Measurements from ENCODE around the gene ILDR2.

Gene ILDR2

GRCh38 chr1:166869318-166870099, 105.8 kb downstream of the ILDR2 start:
- peaks cover 24% of the 10 kb centered on the region for H3K36me3 ChIP-seq (ENCODE audit: low read depth)
- no peak overlapping the region for H3K4me3 ChIP-seq (ENCODE audit: severe bottlenecking)
- TF ChIP-seq CTCF (IDR thresholded peaks at IDR 0.05; ENCODE audit: poor library complexity, severe bottlenecking) = no peak
- DNase-seq (ENCODE audit: low spot score) (no peak), ATAC-seq (ENCODE audit: low read depth) (no peak)
- H3K9me3 ChIP-seq (ENCODE audit: severe bottlenecking) = no peaks in the 10 kb centered on the region
- no peak overlapping the region for H3K27ac ChIP-seq (ENCODE audit: poor library complexity, severe bottlenecking)
- peaks cover under 1% of the 10 kb centered on the region for H3K4me1 ChIP-seq (ENCODE audit: insufficient read depth, poor library complexity, severe bottlenecking)
- no peaks in the 10 kb centered on the region for H3K27me3 ChIP-seq (ENCODE audit: insufficient read depth, poor library complexity, severe bottlenecking)

- no peak for ATAC-seq (ENCODE audit: low read depth)
- Histone ChIP-seq H3K27me3 (ENCODE audit: insufficient read depth, poor library complexity, severe bottlenecking) (no peaks in the 10 kb centered on the region), H3K36me3 (ENCODE audit: low read depth) (peaks cover 32% of the 10 kb centered on the region), H3K4me1 (ENCODE audit: insufficient read depth, poor library complexity, severe bottlenecking) (no peaks in the 10 kb centered on the region), H3K27ac (ENCODE audit: poor library complexity, severe bottlenecking) (no peak overlapping the region), H3K4me3 (ENCODE audit: severe bottlenecking) (no peak overlapping the region), H3K9me3 (ENCODE audit: severe bottlenecking) (no peaks in the 10 kb centered on the region)
- no peak for TF ChIP-seq CTCF (IDR thresholded peaks at IDR 0.05; ENCODE audit: poor library complexity, severe bottlenecking)
- DNase-seq (ENCODE audit: low spot score) = no peak
These were observed 106.7 kb downstream of the ILDR2 start for GRCh38 chr1:166868639-166869038.

- Histone ChIP-seq H3K27me3 (ENCODE audit: insufficient read depth, poor library complexity, severe bottlenecking) (no peaks in the 10 kb centered on the region), H3K4me3 (ENCODE audit: severe bottlenecking) (no peak overlapping the region), H3K9me3 (ENCODE audit: severe bottlenecking) (no peaks in the 10 kb centered on the region), H3K27ac (ENCODE audit: poor library complexity, severe bottlenecking) (no peak overlapping the region), H3K36me3 (ENCODE audit: low read depth) (peaks cover 59% of the 10 kb centered on the region), H3K4me1 (ENCODE audit: insufficient read depth, poor library complexity, severe bottlenecking) (no peaks in the 10 kb centered on the region)
- ATAC-seq (ENCODE audit: low read depth) (no peak), DNase-seq (ENCODE audit: low spot score) (no peak)
- no peak for TF ChIP-seq CTCF (IDR thresholded peaks at IDR 0.05; ENCODE audit: poor library complexity, severe bottlenecking)
These were observed 109.4 kb downstream of the ILDR2 start for GRCh38 chr1:166865926-166866325.

GRCh38 chr1:166859597-166859996, 115.7 kb downstream of the ILDR2 start:
- DNase-seq (ENCODE audit: low spot score) (no peak), ATAC-seq (ENCODE audit: low read depth) (no peak)
- TF ChIP-seq CTCF (IDR thresholded peaks at IDR 0.05; ENCODE audit: poor library complexity, severe bottlenecking) = no peak
- Histone ChIP-seq H3K4me1 (ENCODE audit: insufficient read depth, poor library complexity, severe bottlenecking) (no peaks in the 10 kb centered on the region), H3K27ac (ENCODE audit: poor library complexity, severe bottlenecking) (no peak overlapping the region), H3K27me3 (ENCODE audit: insufficient read depth, poor library complexity, severe bottlenecking) (no peaks in the 10 kb centered on the region), H3K9me3 (ENCODE audit: severe bottlenecking) (no peaks in the 10 kb centered on the region), H3K36me3 (ENCODE audit: low read depth) (peaks cover 96% of the 10 kb centered on the region), H3K4me3 (ENCODE audit: severe bottlenecking) (no peak overlapping the region)

- Histone ChIP-seq H3K36me3 (ENCODE audit: low read depth) (peaks cover 97% of the 10 kb centered on the region), H3K27ac (ENCODE audit: poor library complexity, severe bottlenecking) (no peak overlapping the region), H3K4me1 (ENCODE audit: insufficient read depth, poor library complexity, severe bottlenecking) (no peaks in the 10 kb centered on the region), H3K27me3 (ENCODE audit: insufficient read depth, poor library complexity, severe bottlenecking) (no peaks in the 10 kb centered on the region), H3K9me3 (ENCODE audit: severe bottlenecking) (no peaks in the 10 kb centered on the region), H3K4me3 (ENCODE audit: severe bottlenecking) (no peak overlapping the region)
- no peak for TF ChIP-seq CTCF (IDR thresholded peaks at IDR 0.05; ENCODE audit: poor library complexity, severe bottlenecking)
- DNase-seq (ENCODE audit: low spot score) (no peak), ATAC-seq (ENCODE audit: low read depth) (no peak)
These were observed 116.5 kb downstream of the ILDR2 start for GRCh38 chr1:166858726-166859419.
